Ishikawa (cell line): ENCODE measurements around the gene MARCHF3.

Experiments used
- CEBPB ChIP-seq: IDR thresholded peaks from 2 replicates; pipeline ENCODE4 v1.6.1; 2012
- CREB1 ChIP-seq: IDR thresholded peaks from 2 replicates; pipeline ENCODE4 v1.6.1; 2012; ENCODE audit warnings: low read depth
- EGR1 ChIP-seq: IDR thresholded peaks from 2 replicates; pipeline ENCODE4 v1.6.1; 2012
- EP300 ChIP-seq: IDR thresholded peaks from 2 replicates; pipeline ENCODE4 v1.6.1; 2012; ENCODE audit warnings: borderline replicate concordance
- MAX ChIP-seq: IDR thresholded peaks from 2 replicates; pipeline ENCODE4 v1.6.1; 2012
- NFIC ChIP-seq: IDR thresholded peaks from 2 replicates; pipeline ENCODE4 v1.6.1; 2012
- RAD21 ChIP-seq: IDR thresholded peaks from 2 replicates; pipeline ENCODE4 v1.6.1; 2012; ENCODE audit warnings: low read depth
- REST ChIP-seq: IDR thresholded peaks from 2 replicates; pipeline ENCODE4 v1.6.1; 2012; ENCODE audit warnings: low read depth, mild to moderate bottlenecking
- TAF1 ChIP-seq: IDR thresholded peaks from 2 replicates; pipeline ENCODE4 v1.6.1; 2012; ENCODE audit warnings: low read depth, mild to moderate bottlenecking
- TCF12 ChIP-seq: IDR thresholded peaks from 2 replicates; pipeline ENCODE4 v1.6.1; 2012; ENCODE audit warnings: low read depth
- USF1 ChIP-seq: IDR thresholded peaks from 2 replicates; pipeline ENCODE4 v1.6.1; 2012
- YY1 ChIP-seq: IDR thresholded peaks from 2 replicates; pipeline ENCODE4 v1.6.1; 2012; ENCODE audit warnings: low read depth
- ZBTB7A ChIP-seq: IDR thresholded peaks from 2 replicates; pipeline ENCODE4 v1.6.1; 2012; ENCODE audit warnings: low read depth

- no peak for TF ChIP-seq CREB1
- no peak for TF ChIP-seq RAD21
- TF ChIP-seq TAF1 = no peak
- no peak for TF ChIP-seq REST
- no peak for TF ChIP-seq YY1
- TF ChIP-seq USF1 = no peak
- TF ChIP-seq NFIC = no peak
- TF ChIP-seq MAX = no peak
- no peak for TF ChIP-seq EP300
- no peak for TF ChIP-seq CEBPB
- no peak for TF ChIP-seq EGR1
- no peak for TF ChIP-seq TCF12
- no peak for TF ChIP-seq ZBTB7A
Observed at GRCh38 chr5:126896170-126896702, 134.1 kb downstream of the MARCHF3 start.
